Activated T-helper 17 cell treated with anti-CD3 and anti-CD28 coated beads, Interleukin-2, amount 50 U/mL, for 72 hours (primary cell): ENCODE measurements around the gene NAGS. TPM values are rescaled to one million over a fixed set of nuclear protein-coding genes. Genes with fewer than 3 reads are reported as not detected.
A peak's percentile ranks its signal among the peaks of the same experiment; 100 is the strongest.

Experiments
- ATAC-seq: fragments of 150-1000 bp; cut with Tn5 transposase; replicated peaks from 2 replicates; pipeline ENCODE4 v1.10.0; 2021; ENCODE audit warnings: mild to moderate bottlenecking, moderate library complexity
- H3K27ac Mint-ChIP-seq: one replicate; pipeline ENCODE4 v1.8.0; 2022; ENCODE audit warnings: mixed read lengths
- H3K27me3 Mint-ChIP-seq: one replicate; pipeline ENCODE4 v1.8.0; 2022; ENCODE audit warnings: mixed read lengths
- H3K36me3 Mint-ChIP-seq: one replicate; pipeline ENCODE4 v1.8.0; 2022; ENCODE audit warnings: low read depth, mild to moderate bottlenecking, mixed read lengths
- H3K4me1 Mint-ChIP-seq: one replicate; pipeline ENCODE4 v1.8.0; 2022; ENCODE audit warnings: mixed read lengths
- H3K4me3 Mint-ChIP-seq: one replicate; pipeline ENCODE4 v1.8.0; 2022; ENCODE audit warnings: mild to moderate bottlenecking, mixed read lengths
- H3K9me3 Mint-ChIP-seq: one replicate; pipeline ENCODE4 v1.8.0; 2022; ENCODE audit warnings: mixed read lengths
- total RNA-seq, 2 donors: library from RNA; stranded (reverse); gene quantifications; one replicate each; pipeline ENCODE4 v1.2.3, GENCODE V29; 2022

The NAGS gene
- total RNA-seq, 2 donors from 2014 or later, result 0.48 to 4.8 TPM

GRCh38 chr17:43976963-43977837 lies 27.2 kb upstream of the NAGS start:
- Mint-ChIP-seq H3K4me1 (no peaks in the 10 kb centered on the region), H3K9me3 (no peaks in the 10 kb centered on the region), H3K27ac (no peak overlapping the region), H3K4me3 (no peak overlapping the region), H3K27me3 (peaks cover 13% of the 10 kb centered on the region), H3K36me3 (no peaks in the 10 kb centered on the region)
- ATAC-seq, result no peak

- H3K4me1 Mint-ChIP-seq, result no peaks in the 10 kb centered on the region
- no peak overlapping the region for H3K4me3 Mint-ChIP-seq
- peaks cover 20% of the 10 kb centered on the region for H3K27me3 Mint-ChIP-seq
- no peak overlapping the region for H3K27ac Mint-ChIP-seq
- H3K9me3 Mint-ChIP-seq, result no peaks in the 10 kb centered on the region
- no peaks in the 10 kb centered on the region for H3K36me3 Mint-ChIP-seq
- ATAC-seq, result no peak
Measured at GRCh38 chr17:43978078-43978477, 26.3 kb upstream of the NAGS start.

- no peak for ATAC-seq
- H3K36me3 Mint-ChIP-seq, result no peaks in the 10 kb centered on the region
- no peaks in the 10 kb centered on the region for H3K9me3 Mint-ChIP-seq
- peaks cover 22% of the 10 kb centered on the region for H3K27me3 Mint-ChIP-seq
- H3K4me3 Mint-ChIP-seq, result no peak overlapping the region
- no peaks in the 10 kb centered on the region for H3K4me1 Mint-ChIP-seq
- no peak overlapping the region for H3K27ac Mint-ChIP-seq
Measured at GRCh38 chr17:43979011-43979410, 25.4 kb upstream of the NAGS start.

- Mint-ChIP-seq H3K9me3 (no peaks in the 10 kb centered on the region), H3K27ac (no peak overlapping the region), H3K4me1 (no peaks in the 10 kb centered on the region), H3K27me3 (peaks cover 22% of the 10 kb centered on the region), H3K4me3 (no peak overlapping the region), H3K36me3 (no peaks in the 10 kb centered on the region)
- ATAC-seq, result no peak
Measured at GRCh38 chr17:43979671-43980070, 24.8 kb upstream of the NAGS start.

- no peaks in the 10 kb centered on the region for H3K9me3 Mint-ChIP-seq
Measured at GRCh38 chr17:43982171-43982570, 22.3 kb upstream of the NAGS start.

GRCh38 chr17:43983196-43983514 lies 21.3 kb upstream of the NAGS start:
- no peak overlapping the region for H3K4me3 Mint-ChIP-seq
- ATAC-seq, result no peak
- no peaks in the 10 kb centered on the region for H3K36me3 Mint-ChIP-seq
- H3K4me1 Mint-ChIP-seq, result no peaks in the 10 kb centered on the region
- H3K27me3 Mint-ChIP-seq, result peaks cover 30% of the 10 kb centered on the region
- H3K9me3 Mint-ChIP-seq, result no peaks in the 10 kb centered on the region
- H3K27ac Mint-ChIP-seq, result no peak overlapping the region

More at GRCh38 chr17:43982171-43982570, 22.3 kb upstream of the NAGS start:
- Mint-ChIP-seq H3K4me3 (peak overlapping the region; percentile 27), H3K4me1 (no peaks in the 10 kb centered on the region), H3K27ac (no peak overlapping the region), H3K36me3 (no peaks in the 10 kb centered on the region), H3K27me3 (peaks cover 22% of the 10 kb centered on the region)
- ATAC-seq, result no peak

- Mint-ChIP-seq H3K4me1 (no peaks in the 10 kb centered on the region), H3K36me3 (no peaks in the 10 kb centered on the region), H3K27ac (no peak overlapping the region), H3K27me3 (peaks cover 33% of the 10 kb centered on the region), H3K4me3 (no peak overlapping the region), H3K9me3 (no peaks in the 10 kb centered on the region)
- ATAC-seq, result peak; percentile 3
Measured at GRCh38 chr17:43983515-43984411, 20.7 kb upstream of the NAGS start.

- H3K9me3 Mint-ChIP-seq, result no peaks in the 10 kb centered on the region
- no peaks in the 10 kb centered on the region for H3K36me3 Mint-ChIP-seq
- H3K27ac Mint-ChIP-seq, result no peak overlapping the region
- H3K4me1 Mint-ChIP-seq, result no peaks in the 10 kb centered on the region
- H3K27me3 Mint-ChIP-seq, result peaks cover 33% of the 10 kb centered on the region
- H3K4me3 Mint-ChIP-seq, result no peak overlapping the region
- no peak for ATAC-seq
Measured at GRCh38 chr17:43984521-43984920, 19.9 kb upstream of the NAGS start.

GRCh38 chr17:43986225-43986981 lies 18.0 kb upstream of the NAGS start:
- no peak for ATAC-seq
- Mint-ChIP-seq H3K4me1 (no peaks in the 10 kb centered on the region), H3K27me3 (peaks cover 26% of the 10 kb centered on the region), H3K27ac (no peak overlapping the region), H3K9me3 (no peaks in the 10 kb centered on the region), H3K36me3 (no peaks in the 10 kb centered on the region), H3K4me3 (no peak overlapping the region)

GRCh38 chr17:43987131-43988021 lies 17.0 kb upstream of the NAGS start:
- H3K36me3 Mint-ChIP-seq, result no peaks in the 10 kb centered on the region
- H3K4me3 Mint-ChIP-seq, result no peak overlapping the region
- no peak overlapping the region for H3K27ac Mint-ChIP-seq
- ATAC-seq, result no peak
- H3K9me3 Mint-ChIP-seq, result no peaks in the 10 kb centered on the region
- H3K4me1 Mint-ChIP-seq, result no peaks in the 10 kb centered on the region
- H3K27me3 Mint-ChIP-seq, result peaks cover 18% of the 10 kb centered on the region

- no peak overlapping the region for H3K4me3 Mint-ChIP-seq
Measured at GRCh38 chr17:43988301-43988700, 16.1 kb upstream of the NAGS start.

GRCh38 chr17:43992641-43993040 lies 11.8 kb upstream of the NAGS start:
- no peaks in the 10 kb centered on the region for H3K4me1 Mint-ChIP-seq
- no peaks in the 10 kb centered on the region for H3K9me3 Mint-ChIP-seq
- no peak overlapping the region for H3K4me3 Mint-ChIP-seq
- H3K27ac Mint-ChIP-seq, result no peak overlapping the region
- H3K27me3 Mint-ChIP-seq, result peaks cover 12% of the 10 kb centered on the region
- no peak for ATAC-seq
- H3K36me3 Mint-ChIP-seq, result no peaks in the 10 kb centered on the region

More at GRCh38 chr17:43988301-43988700, 16.1 kb upstream of the NAGS start:
- no peak for ATAC-seq
- H3K27me3 Mint-ChIP-seq, result peaks cover 12% of the 10 kb centered on the region
- no peak overlapping the region for H3K27ac Mint-ChIP-seq
- no peaks in the 10 kb centered on the region for H3K4me1 Mint-ChIP-seq
- no peaks in the 10 kb centered on the region for H3K36me3 Mint-ChIP-seq
- no peaks in the 10 kb centered on the region for H3K9me3 Mint-ChIP-seq

- ATAC-seq, result peak; percentile 83
- Mint-ChIP-seq H3K4me1 (no peaks in the 10 kb centered on the region), H3K27ac (no peak overlapping the region), H3K36me3 (no peaks in the 10 kb centered on the region), H3K27me3 (peaks cover 4% of the 10 kb centered on the region), H3K9me3 (no peaks in the 10 kb centered on the region), H3K4me3 (no peak overlapping the region)
Measured at GRCh38 chr17:43994272-43995149, 9.9 kb upstream of the NAGS start.
